Muscle layer of colon (tissue), 2 donors: ENCODE data around the gene MRPL53.
A peak's percentile ranks its signal among the peaks of the same experiment; 100 is the strongest.
"Not testable (repeated sequence)": the region's sequence is repeated elsewhere in the genome, so short reads cannot be mapped to it uniquely, and the experiment has no call there.

ENCODE experiments used
- H3K27ac ChIP-seq: one replicate; pipeline ENCODE4 v1.7.0; 2013; ENCODE audit warnings: low read depth, mild to moderate bottlenecking, low read length, moderate library complexity
- H3K27me3 ChIP-seq, 2 donors: one replicate each; pipeline ENCODE4 v1.7.0; 2013; ENCODE audit warnings: low read length in 2 of 2, mild to moderate bottlenecking in 2 of 2; ENCODE audit not compliant: insufficient read depth in 2 of 2, control insufficient read depth in 1 of 2
- H3K36me3 ChIP-seq: one replicate; pipeline ENCODE4 v1.7.0; 2013; ENCODE audit warnings: mild to moderate bottlenecking, low read length; ENCODE audit not compliant: insufficient read depth
- H3K4me1 ChIP-seq: one replicate; pipeline ENCODE4 v1.7.0; 2013; ENCODE audit warnings: mild to moderate bottlenecking, low read length; ENCODE audit not compliant: insufficient read depth
- H3K4me3 ChIP-seq, 2 donors: one replicate each; pipeline ENCODE4 v1.7.0; 2013; ENCODE audit warnings: low read length in 2 of 2, low read depth in 1 of 2, mild to moderate bottlenecking in 1 of 2, moderate library complexity in 1 of 2
- H3K9ac ChIP-seq: one replicate; pipeline ENCODE4 v1.7.0; 2013; ENCODE audit warnings: low read length
- H3K9me3 ChIP-seq: one replicate; pipeline ENCODE4 v1.7.0; 2013; ENCODE audit warnings: mild to moderate bottlenecking, low read length
- donor health status: abdominal sarcoma.
- donor health status: Adenocarcinoma of cecum.

The MRPL53 gene

GRCh38 chr2:74488643-74489481 is 16.4 kb upstream of the MRPL53 start:
- Histone ChIP-seq H3K27me3 (no peaks in the 10 kb centered on the region), H3K4me3 (no peak overlapping the region), H3K27ac (no peak overlapping the region), H3K9ac (no peak overlapping the region), H3K4me1 (no peaks in the 10 kb centered on the region), H3K36me3 (peaks cover 62% of the 10 kb centered on the region), H3K9me3 (no peaks in the 10 kb centered on the region)

GRCh38 chr2:74486141-74486540 is 13.7 kb upstream of the MRPL53 start:
- Histone ChIP-seq H3K36me3 (peaks cover 37% of the 10 kb centered on the region), H3K27ac (no peak overlapping the region)

GRCh38 chr2:74483675-74484164 is 11.2 kb upstream of the MRPL53 start:
- H3K9me3 ChIP-seq, H3K27me3 ChIP-seq: not testable (repeated sequence)
- Histone ChIP-seq H3K27ac (peak overlapping the region; percentile 93), H3K4me3 (peak overlapping the region; percentile 85 to 99), H3K4me1 (peaks cover 26% of the 10 kb centered on the region), H3K36me3 (peaks cover 33% of the 10 kb centered on the region), H3K9ac (peak overlapping the region; percentile 69)

More at GRCh38 chr2:74486141-74486540, 13.7 kb upstream of the MRPL53 start:
- peaks cover 13% of the 10 kb centered on the region for H3K4me1 ChIP-seq
- no peak overlapping the region for H3K9ac ChIP-seq
- no peaks in the 10 kb centered on the region for H3K9me3 ChIP-seq
- no peaks in the 10 kb centered on the region for H3K27me3 ChIP-seq
- no peak overlapping the region for H3K4me3 ChIP-seq

GRCh38 chr2:74482801-74483674 is 10.6 kb upstream of the MRPL53 start, which contains the start of the genes CCDC142 and TTC31:
Gene CCDC142 (minus strand): TSS chr2:74482998. CDS start chr2:74482837, 161 bp downstream.
Gene TTC31 (plus strand): TSS chr2:74483081. CDS start chr2:74483096, 15 bp downstream.
- peaks cover 26% of the 10 kb centered on the region for H3K36me3 ChIP-seq
- H3K4me1 ChIP-seq = peaks cover 26% of the 10 kb centered on the region
- peak within 1 kb of the TSS; percentile 93 for H3K27ac ChIP-seq
- no peaks in the 10 kb centered on the region for H3K9me3 ChIP-seq
- no peaks in the 10 kb centered on the region for H3K27me3 ChIP-seq
- peak within 1 kb of the TSS; percentile 69 for H3K9ac ChIP-seq
- peak within 1 kb of the TSS; percentile 85 to 99 for H3K4me3 ChIP-seq

GRCh38 chr2:74481961-74482800 is 9.7 kb upstream of the MRPL53 start:
- H3K4me1 ChIP-seq = peaks cover 26% of the 10 kb centered on the region
- H3K9ac ChIP-seq = peak overlapping the region; percentile 69
- peak overlapping the region; percentile 93 for H3K27ac ChIP-seq
- no peaks in the 10 kb centered on the region for H3K27me3 ChIP-seq
- peaks cover 29% of the 10 kb centered on the region for H3K36me3 ChIP-seq
- H3K9me3 ChIP-seq = no peaks in the 10 kb centered on the region
- H3K4me3 ChIP-seq = peak overlapping the region; percentile 85 to 99

- peak overlapping the region; percentile 69 for H3K9ac ChIP-seq
- peak overlapping the region; percentile 85 to 99 for H3K4me3 ChIP-seq
- H3K36me3 ChIP-seq = peaks cover 28% of the 10 kb centered on the region
- no peaks in the 10 kb centered on the region for H3K9me3 ChIP-seq
- peaks cover 26% of the 10 kb centered on the region for H3K4me1 ChIP-seq
- H3K27ac ChIP-seq = no peak overlapping the region
- no peaks in the 10 kb centered on the region for H3K27me3 ChIP-seq
These were observed 9.0 kb upstream of the MRPL53 start for GRCh38 chr2:74481431-74481830.

- Histone ChIP-seq H3K36me3 (peaks cover 26% of the 10 kb centered on the region), H3K27me3 (no peaks in the 10 kb centered on the region), H3K4me1 (peaks cover 23% of the 10 kb centered on the region)
These were observed 2.4 kb upstream of the MRPL53 start for GRCh38 chr2:74474899-74475298.

GRCh38 chr2:74474481-74474880 is 2.0 kb upstream of the MRPL53 start:
- no peak overlapping the region for H3K27ac ChIP-seq
- H3K4me3 ChIP-seq = no peak overlapping the region
- no peak overlapping the region for H3K9ac ChIP-seq
- peaks cover 22% of the 10 kb centered on the region for H3K36me3 ChIP-seq
- no peaks in the 10 kb centered on the region for H3K27me3 ChIP-seq
- no peaks in the 10 kb centered on the region for H3K9me3 ChIP-seq
- H3K4me1 ChIP-seq = peaks cover 21% of the 10 kb centered on the region

More at GRCh38 chr2:74474899-74475298, 2.4 kb upstream of the MRPL53 start:
- no peak overlapping the region for H3K4me3 ChIP-seq
- H3K27ac ChIP-seq = no peak overlapping the region
- H3K9ac ChIP-seq = no peak overlapping the region
- H3K9me3 ChIP-seq = no peaks in the 10 kb centered on the region

GRCh38 chr2:74472945-74473258 is 422 bp upstream of the MRPL53 start:
- Histone ChIP-seq H3K9ac (peak overlapping the region; percentile 66), H3K36me3 (peaks cover 21% of the 10 kb centered on the region), H3K9me3 (no peaks in the 10 kb centered on the region), H3K4me3 (peak overlapping the region; percentile 15 to 81), H3K4me1 (peaks cover 16% of the 10 kb centered on the region), H3K27me3 (no peaks in the 10 kb centered on the region), H3K27ac (peak overlapping the region; percentile 75)

- Histone ChIP-seq H3K9ac (peak overlapping the region; percentile 66), H3K36me3 (peaks cover 16% of the 10 kb centered on the region), H3K4me3 (peak overlapping the region; percentile 15 to 81), H3K9me3 (no peaks in the 10 kb centered on the region), H3K27me3 (no peaks in the 10 kb centered on the region), H3K4me1 (peaks cover 16% of the 10 kb centered on the region), H3K27ac (peak overlapping the region; percentile 75)
These were observed 981 bp downstream of the MRPL53 start for GRCh38 chr2:74471332-74472065.
